Stimulated activated CD4-positive, alpha-beta T cell treated with anti-CD3 and anti-CD28 coated beads, Interleukin-2, amount 100 ng/mL, for 24 hours (primary cell): ENCODE results near the gene PAN3.

Experiments
- DNase-seq, 2 donors: peaks; one replicate each; pipeline ENCODE4 v3.0.0-alpha.2; 2020

The PAN3 gene

GRCh38 chr13:28229522-28230411 is 91.4 kb downstream of the PAN3 start:
- DNase-seq: no peak

GRCh38 chr13:28231642-28232041 is 93.3 kb downstream of the PAN3 start:
- DNase-seq: no peak

- no peak for DNase-seq
Observed at GRCh38 chr13:28237944-28238343, 99.6 kb downstream of the PAN3 start.

GRCh38 chr13:28239374-28239773 is 101.0 kb downstream of the PAN3 start:
- no peak for DNase-seq

- no peak for DNase-seq
Observed at GRCh38 chr13:28245465-28245864, 107.1 kb downstream of the PAN3 start.

GRCh38 chr13:28246891-28247290 is 108.5 kb downstream of the PAN3 start:
- DNase-seq: no peak

GRCh38 chr13:28248080-28248479 is 109.7 kb downstream of the PAN3 start:
- DNase-seq: no peak

GRCh38 chr13:28250542-28250941 is 112.2 kb downstream of the PAN3 start:
- DNase-seq: no peak

GRCh38 chr13:28251466-28251865 is 113.1 kb downstream of the PAN3 start:
- DNase-seq: no peak

GRCh38 chr13:28252547-28252946 is 114.2 kb downstream of the PAN3 start:
- no peak for DNase-seq

GRCh38 chr13:28257305-28257704 is 119.0 kb downstream of the PAN3 start:
- no peak for DNase-seq

GRCh38 chr13:28258417-28258816 is 120.1 kb downstream of the PAN3 start:
- no peak for DNase-seq

GRCh38 chr13:28267497-28267896 is 129.2 kb downstream of the PAN3 start:
- DNase-seq: no peak

- DNase-seq: no peak
Observed at GRCh38 chr13:28268800-28269223, 130.5 kb downstream of the PAN3 start.

GRCh38 chr13:28271056-28271840 is 132.9 kb downstream of the PAN3 start:
- no peak for DNase-seq

GRCh38 chr13:28273919-28274318 is 135.6 kb downstream of the PAN3 start:
- DNase-seq: no peak

- DNase-seq: no peak
Observed at GRCh38 chr13:28282451-28282850, 144.1 kb downstream of the PAN3 start.

- no peak for DNase-seq
Observed at GRCh38 chr13:28283600-28283999, 145.3 kb downstream of the PAN3 start.

- no peak for DNase-seq
Observed at GRCh38 chr13:28286263-28286662, 147.9 kb downstream of the PAN3 start.

- DNase-seq: no peak
Observed at GRCh38 chr13:28297341-28297740, 159.0 kb downstream of the PAN3 start.

- no peak for DNase-seq
Observed at GRCh38 chr13:28299916-28300315, 161.6 kb downstream of the PAN3 start.

GRCh38 chr13:28301839-28302238 is 163.5 kb downstream of the PAN3 start:
- no peak for DNase-seq

- no peak for DNase-seq
Observed at GRCh38 chr13:28306325-28306724, 168.0 kb downstream of the PAN3 start.

GRCh38 chr13:28313579-28313978 is 175.2 kb downstream of the PAN3 start:
- DNase-seq: peak in 1 of 2 donors; percentile 11
